Fibroblast of mammary gland (primary cell): Measurements from ENCODE around the gene PRKAA1.
A peak's percentile ranks its signal among the peaks of the same experiment; 100 is the strongest.

Experiments
- DNase-seq: peaks from one replicate; pipeline ENCODE4 v3.0.0-alpha.2; 2010; ENCODE audit warnings: low read depth
- H3K4me3 ChIP-seq: 2 replicates; pipeline ENCODE4 v1.5.1; 2011; ENCODE audit warnings: low read depth, mild to moderate bottlenecking, low read length, moderate library complexity; ENCODE audit not compliant: control insufficient read depth
- CTCF ChIP-seq: conservative IDR thresholded peaks from 2 replicates; pipeline ENCODE4 v1.5.1; 2011; ENCODE audit warnings: low read depth, low read length, inconsistent platforms; ENCODE audit not compliant: control insufficient read depth, insufficient read depth

The PRKAA1 gene

GRCh38 chr5:40778133-40778532 is 20.0 kb downstream of the PRKAA1 start:
- no peak for TF ChIP-seq CTCF
- no peak for DNase-seq
- no peak overlapping the region for H3K4me3 ChIP-seq

- TF ChIP-seq CTCF, result no peak
- no peak for DNase-seq
- H3K4me3 ChIP-seq, result no peak overlapping the region
These were observed 21.6 kb downstream of the PRKAA1 start for GRCh38 chr5:40776658-40776977.

GRCh38 chr5:40775846-40776657 is 22.1 kb downstream of the PRKAA1 start:
- no peak for DNase-seq
- H3K4me3 ChIP-seq, result no peak overlapping the region
- TF ChIP-seq CTCF, result no peak

- no peak overlapping the region for H3K4me3 ChIP-seq
- DNase-seq, result no peak
- TF ChIP-seq CTCF, result no peak
These were observed 22.9 kb downstream of the PRKAA1 start for GRCh38 chr5:40775085-40775845.

- no peak for DNase-seq
- H3K4me3 ChIP-seq, result no peak overlapping the region
- no peak for TF ChIP-seq CTCF
These were observed 23.6 kb downstream of the PRKAA1 start for GRCh38 chr5:40774623-40775022.

GRCh38 chr5:40770764-40771163 is 27.4 kb downstream of the PRKAA1 start:
- no peak for DNase-seq
- no peak overlapping the region for H3K4me3 ChIP-seq
- TF ChIP-seq CTCF, result no peak

- H3K4me3 ChIP-seq, result no peak overlapping the region
- peak; percentile 68 for DNase-seq
- no peak for TF ChIP-seq CTCF
These were observed 35.5 kb downstream of the PRKAA1 start for GRCh38 chr5:40762705-40763104.
